GM19193 (cell line): ENCODE data around the gene E2F4.

Experiments used
- POLR2A ChIP-seq: IDR thresholded peaks from 4 replicates; pipeline ENCODE4 v1.6.1; 2011; ENCODE audit not compliant: insufficient read depth, insufficient read length; ENCODE audit errors: extremely low read depth

The E2F4 gene

GRCh38 chr16:67177743-67178699 lies 13.9 kb upstream of the E2F4 start:
- TF ChIP-seq POLR2A: no peak

DNA sequence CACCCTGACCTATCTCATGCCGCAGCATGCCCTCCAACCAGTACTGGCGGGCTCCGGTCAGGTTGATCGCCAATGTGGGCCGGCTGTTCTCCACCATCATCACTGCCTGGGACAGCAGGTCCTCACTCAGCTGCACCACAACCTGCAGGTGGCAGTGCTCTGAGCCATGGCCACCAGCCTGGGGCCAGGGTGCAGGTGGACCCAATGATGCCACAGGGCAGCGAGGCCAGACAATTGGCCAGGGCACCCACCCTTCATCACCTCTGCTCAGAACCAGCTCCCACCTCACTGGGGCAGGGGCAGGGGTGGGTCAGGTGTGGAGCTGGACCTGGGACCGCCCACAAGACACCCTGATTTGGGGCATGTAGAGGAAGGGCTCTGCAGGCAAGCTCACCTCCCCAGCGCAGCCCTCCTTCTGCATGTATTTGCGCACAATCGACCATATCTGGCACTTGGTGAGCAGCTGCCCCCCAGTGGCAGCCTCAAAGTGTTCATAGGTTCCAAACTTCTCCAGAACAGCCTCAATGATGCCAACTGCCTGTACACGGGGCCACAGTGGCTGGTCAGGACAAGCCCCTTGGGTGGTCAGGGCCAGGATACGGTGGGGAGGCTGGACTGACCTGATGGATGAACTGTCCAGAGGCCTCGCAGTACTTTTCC lies 12.4 kb upstream of the E2F4 start:
- no peak for TF ChIP-seq POLR2A

DNA sequence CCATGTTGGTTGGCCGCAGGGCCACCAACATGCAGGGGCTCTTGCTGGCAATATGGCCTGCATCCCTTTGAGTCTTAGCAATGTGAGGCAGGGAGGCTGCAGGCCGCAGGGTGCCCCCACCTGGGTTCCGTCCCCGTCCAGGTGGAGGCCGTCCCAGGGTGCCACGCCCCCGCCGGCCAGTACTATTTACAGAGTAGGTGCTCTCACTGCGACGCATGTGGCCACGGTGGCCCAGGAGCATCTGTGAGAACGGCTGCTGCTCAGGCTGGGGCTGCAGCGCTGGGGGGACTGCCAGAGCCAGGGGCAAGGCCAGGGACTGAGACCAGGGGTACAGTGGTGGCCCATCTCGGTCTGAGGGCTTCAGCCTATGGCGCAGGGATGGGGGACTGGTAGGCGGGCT lies 11.8 kb upstream of the E2F4 start:
- TF ChIP-seq POLR2A: no peak

GRCh38 chr16:67181346-67181745 lies 10.6 kb upstream of the E2F4 start:
- TF ChIP-seq POLR2A: no peak

DNA sequence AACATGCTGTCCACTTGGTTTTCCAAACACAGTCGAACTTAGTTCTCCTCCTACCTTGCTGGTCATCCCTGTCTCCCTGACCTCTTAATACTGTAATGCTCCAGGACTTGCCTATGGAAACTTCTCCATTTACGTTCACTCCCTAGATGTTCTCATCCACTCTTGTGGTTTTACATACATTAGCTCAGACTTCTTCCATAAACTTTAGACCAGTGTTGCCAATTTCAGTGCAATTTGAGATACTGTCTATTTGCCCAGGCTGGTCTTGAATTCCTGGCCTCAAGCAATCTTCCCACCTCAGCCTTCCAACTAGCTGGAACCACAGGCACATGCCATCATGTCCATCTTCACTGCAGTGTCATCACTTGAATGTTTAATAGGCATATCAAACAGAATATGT lies 9.7 kb upstream of the E2F4 start:
- TF ChIP-seq POLR2A: no peak

GRCh38 chr16:67183284-67183626 lies 8.7 kb upstream of the E2F4 start:
- peak; percentile 51 for TF ChIP-seq POLR2A

DNA sequence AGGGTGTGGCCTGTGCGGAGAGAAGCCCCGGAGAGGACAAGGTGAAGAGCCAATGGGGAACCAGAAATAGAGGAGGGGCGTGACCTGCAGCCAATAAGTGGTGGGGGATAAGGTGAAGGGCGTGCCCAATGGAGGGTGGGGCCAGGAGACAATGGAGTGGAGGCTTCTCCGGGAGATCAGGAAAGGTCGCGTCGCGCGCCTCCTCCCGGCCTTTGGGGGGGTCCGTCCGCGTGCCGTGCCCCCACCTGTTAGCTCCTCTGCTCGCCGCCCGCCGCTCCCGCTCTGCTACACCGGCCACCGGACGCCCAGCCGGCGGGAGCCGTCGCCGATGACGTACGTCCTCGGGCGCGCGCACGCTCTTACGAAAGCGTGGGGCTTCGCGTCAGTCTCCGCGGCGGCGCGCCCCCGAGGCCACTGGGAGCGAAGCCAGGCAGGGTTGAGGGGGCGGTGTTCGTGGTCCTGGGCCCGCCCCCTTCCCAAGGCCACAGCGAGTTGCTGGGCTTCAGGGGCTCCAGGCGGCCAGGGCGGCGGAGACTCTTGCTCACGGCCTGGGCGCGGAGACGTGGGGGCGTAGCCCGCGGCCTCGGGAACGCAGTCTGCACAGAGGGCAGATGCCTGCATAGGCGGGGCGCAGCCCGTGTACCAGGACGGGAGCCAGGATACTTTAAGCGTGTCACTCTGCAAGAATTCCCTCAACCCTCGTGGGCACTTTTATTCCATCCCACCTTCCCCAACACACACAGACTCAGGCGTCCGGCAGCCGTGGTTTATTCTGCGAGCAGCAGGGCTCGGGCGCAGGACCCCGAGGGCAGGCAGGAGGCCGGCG lies 8.1 kb upstream of the E2F4 start, which contains the start of gene MATCAP1:
TSS of gene MATCAP1 (minus strand) at position 337 of the 826 bp plus-strand sequence. CDS start 3,353 bp downstream, outside the sequence.
- peak; percentile 58 for TF ChIP-seq POLR2A

GRCh38 chr16:67184453-67184994 lies 7.4 kb upstream of the E2F4 start:
- no peak for TF ChIP-seq POLR2A

GRCh38 chr16:67184995-67185650 lies 6.8 kb upstream of the E2F4 start:
- no peak for TF ChIP-seq POLR2A

DNA sequence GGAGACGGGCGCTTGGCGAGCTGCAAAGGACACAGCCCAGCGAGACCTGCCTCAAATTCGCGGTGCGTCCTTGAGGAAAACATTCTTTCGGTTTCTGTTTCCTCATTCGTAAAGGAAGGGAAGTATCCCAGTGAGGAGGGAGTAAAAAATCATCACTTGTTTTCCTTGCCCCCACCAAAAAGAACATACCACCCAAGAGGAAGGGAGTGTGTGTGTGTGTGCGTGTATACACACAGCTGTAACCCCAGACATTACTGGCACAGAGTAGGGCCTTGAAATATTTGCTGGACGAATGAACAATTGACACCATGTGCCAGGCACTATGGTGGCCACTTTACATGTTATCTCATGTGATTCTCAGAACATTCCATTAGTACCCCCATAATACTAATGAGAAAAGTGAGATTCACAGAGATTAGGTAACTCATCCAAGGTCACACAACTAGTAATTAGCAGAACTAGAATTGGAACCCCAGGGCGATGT lies 6.3 kb upstream of the E2F4 start:
- TF ChIP-seq POLR2A: no peak

- no peak for TF ChIP-seq POLR2A
These were observed 5.4 kb upstream of the E2F4 start for GRCh38 chr16:67186550-67186950.

- no peak for TF ChIP-seq POLR2A
These were observed 4.6 kb upstream of the E2F4 start for GRCh38 chr16:67187175-67187890.

GRCh38 chr16:67188323-67188722 lies 3.6 kb upstream of the E2F4 start:
- no peak for TF ChIP-seq POLR2A
